LNCAP (cell line): ENCODE data around the gene MON1A.

ENCODE experiments used
- TF ChIP-seq, protein P1 (sequence below): fragments of 450-650 bp; IDR thresholded peaks from 2 replicates; pipeline ENCODE4 v1.5.1; 2017; ENCODE audit warnings: mild to moderate bottlenecking

Gene MON1A

DNA sequence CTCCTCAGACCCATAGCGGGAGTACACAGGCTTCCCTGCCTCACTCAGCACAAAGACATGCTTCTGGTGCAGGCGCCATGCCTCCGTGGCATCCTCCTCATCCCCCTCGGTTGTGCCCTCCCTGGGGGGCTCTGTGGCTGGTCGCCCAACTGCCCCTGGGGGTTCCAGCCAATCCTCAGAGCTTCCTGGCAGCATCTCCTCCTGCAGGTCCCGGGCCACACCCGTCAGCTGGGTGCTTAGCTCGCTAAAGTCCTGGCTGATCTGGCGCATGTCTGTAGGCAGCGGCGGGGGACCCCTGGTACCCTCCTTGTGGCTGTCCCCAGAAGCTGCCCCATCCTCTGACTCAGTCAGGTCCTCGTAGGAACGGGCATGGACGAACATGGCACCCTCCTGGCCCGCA lies 18.0 kb downstream of the MON1A start:
- TF ChIP-seq, protein P1, sequence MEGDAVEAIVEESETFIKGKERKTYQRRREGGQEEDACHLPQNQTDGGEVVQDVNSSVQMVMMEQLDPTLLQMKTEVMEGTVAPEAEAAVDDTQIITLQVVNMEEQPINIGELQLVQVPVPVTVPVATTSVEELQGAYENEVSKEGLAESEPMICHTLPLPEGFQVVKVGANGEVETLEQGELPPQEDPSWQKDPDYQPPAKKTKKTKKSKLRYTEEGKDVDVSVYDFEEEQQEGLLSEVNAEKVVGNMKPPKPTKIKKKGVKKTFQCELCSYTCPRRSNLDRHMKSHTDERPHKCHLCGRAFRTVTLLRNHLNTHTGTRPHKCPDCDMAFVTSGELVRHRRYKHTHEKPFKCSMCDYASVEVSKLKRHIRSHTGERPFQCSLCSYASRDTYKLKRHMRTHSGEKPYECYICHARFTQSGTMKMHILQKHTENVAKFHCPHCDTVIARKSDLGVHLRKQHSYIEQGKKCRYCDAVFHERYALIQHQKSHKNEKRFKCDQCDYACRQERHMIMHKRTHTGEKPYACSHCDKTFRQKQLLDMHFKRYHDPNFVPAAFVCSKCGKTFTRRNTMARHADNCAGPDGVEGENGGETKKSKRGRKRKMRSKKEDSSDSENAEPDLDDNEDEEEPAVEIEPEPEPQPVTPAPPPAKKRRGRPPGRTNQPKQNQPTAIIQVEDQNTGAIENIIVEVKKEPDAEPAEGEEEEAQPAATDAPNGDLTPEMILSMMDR: no peak

DNA sequence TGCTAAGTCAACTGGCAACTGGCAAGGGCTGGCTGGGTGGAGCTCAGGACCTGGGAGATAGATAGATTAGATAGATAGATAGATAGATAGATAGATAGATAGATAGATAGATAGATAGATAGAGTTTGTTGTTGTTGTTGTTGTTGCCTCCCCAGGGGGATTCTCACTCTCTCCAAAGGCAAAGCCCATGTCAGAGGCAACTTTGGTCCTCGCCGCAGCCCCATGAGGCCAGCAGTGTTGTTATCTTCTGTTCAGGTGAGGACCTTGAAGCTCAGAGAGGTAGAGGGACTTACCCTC lies 18.5 kb downstream of the MON1A start:
- TF ChIP-seq, protein P1: no peak

DNA sequence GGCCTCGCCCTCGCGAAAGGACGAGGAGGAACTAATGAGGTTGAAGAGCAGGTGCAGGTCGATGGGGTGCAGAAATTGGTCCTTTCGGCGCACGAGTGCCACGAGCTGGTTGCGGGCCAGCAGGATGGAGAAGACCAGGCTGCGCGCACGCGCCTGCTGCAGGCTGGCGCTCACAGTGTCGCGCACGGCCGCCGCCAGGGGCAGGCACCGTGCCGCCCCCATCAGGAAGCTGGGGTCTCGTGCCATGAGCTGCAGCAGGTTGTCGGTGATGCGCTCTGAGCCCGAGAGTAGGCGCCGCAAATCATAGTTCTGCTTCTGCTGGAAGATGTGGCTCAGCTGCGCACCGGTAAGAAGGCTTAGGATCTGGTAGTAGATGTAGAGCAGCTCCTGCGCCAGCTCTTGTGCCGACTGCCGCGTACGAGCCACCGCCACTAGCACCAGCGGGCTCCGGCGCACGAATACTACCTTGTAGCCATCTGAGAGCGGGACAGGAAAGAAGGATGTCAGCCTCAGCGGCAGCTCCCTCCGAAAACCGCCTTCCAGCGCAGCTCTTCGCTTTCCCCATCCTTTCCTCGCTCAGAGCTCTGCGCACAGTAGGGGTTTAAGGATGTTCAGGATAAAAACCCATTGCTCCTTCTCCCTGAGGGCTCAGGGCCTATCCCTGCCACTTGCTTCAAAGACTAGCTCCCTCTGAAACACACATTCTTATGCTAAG lies 19.0 kb downstream of the MON1A start:
- TF ChIP-seq, protein P1: no peak

GRCh38 chr3:49908373-49909199 lies 21.0 kb downstream of the MON1A start:
- TF ChIP-seq, protein P1: no peak

- TF ChIP-seq, protein P1: peak; percentile 59
Measured at GRCh38 chr3:49906073-49906743, 23.4 kb downstream of the MON1A start.

GRCh38 chr3:49903451-49904424 lies 25.9 kb downstream of the MON1A start, which contains the start of gene MST1R:
Gene MST1R (minus strand): TSS chr3:49903873. CDS start chr3:49903609, 264 bp downstream.
- TF ChIP-seq, protein P1: no peak
